ENCODE measurements around the gene KCNJ3. TPM values are rescaled to one million over a fixed set of nuclear protein-coding genes. Genes with fewer than 3 reads are reported as not detected.

Gene KCNJ3, protein sequence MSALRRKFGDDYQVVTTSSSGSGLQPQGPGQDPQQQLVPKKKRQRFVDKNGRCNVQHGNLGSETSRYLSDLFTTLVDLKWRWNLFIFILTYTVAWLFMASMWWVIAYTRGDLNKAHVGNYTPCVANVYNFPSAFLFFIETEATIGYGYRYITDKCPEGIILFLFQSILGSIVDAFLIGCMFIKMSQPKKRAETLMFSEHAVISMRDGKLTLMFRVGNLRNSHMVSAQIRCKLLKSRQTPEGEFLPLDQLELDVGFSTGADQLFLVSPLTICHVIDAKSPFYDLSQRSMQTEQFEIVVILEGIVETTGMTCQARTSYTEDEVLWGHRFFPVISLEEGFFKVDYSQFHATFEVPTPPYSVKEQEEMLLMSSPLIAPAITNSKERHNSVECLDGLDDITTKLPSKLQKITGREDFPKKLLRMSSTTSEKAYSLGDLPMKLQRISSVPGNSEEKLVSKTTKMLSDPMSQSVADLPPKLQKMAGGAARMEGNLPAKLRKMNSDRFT
- total RNA-seq (2021) (not detected in 2 replicates), Bru-seq, nascent RNA (percentile 6 among the genes with signal in this experiment), BruChase-seq, experiment 1, labeled RNA remaining after a 2-hour chase (percentile 7 among the genes with signal in this experiment), BruChase-seq, experiment 2, labeled RNA remaining after a 6-hour chase (percentile 6 among the genes with signal in this experiment)
- long read RNA-seq, result 0 reads

DNA sequence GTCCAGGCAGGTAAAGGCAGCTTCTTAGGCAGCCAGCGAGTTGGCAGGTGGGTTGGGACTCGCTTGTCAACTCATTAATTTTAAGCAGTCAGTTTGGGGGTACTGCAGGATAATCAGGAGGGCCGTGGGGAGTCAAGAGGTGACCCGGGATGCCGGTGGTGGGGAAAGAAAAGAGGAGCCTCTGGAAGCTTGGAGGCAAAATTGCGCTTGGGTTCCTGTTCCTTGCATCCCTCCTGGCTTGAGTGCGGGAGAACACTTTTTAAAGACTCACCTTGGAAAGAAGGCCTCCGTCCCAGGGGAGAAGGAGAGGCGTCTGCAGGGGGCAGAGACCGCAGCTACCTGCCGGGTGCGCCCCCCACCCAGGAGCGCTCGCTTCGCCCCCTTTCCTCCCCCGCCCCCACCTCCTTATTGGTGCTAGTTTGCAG lies at the start of gene KCNJ3:
TSS of gene KCNJ3 (plus strand) at position 400 of the 425 bp plus-strand sequence. CDS start 81 bp downstream, outside the sequence.
- H3K4me1 ChIP-seq (ENCODE audit: insufficient read depth, low read length, poor library complexity, severe bottlenecking), result peaks cover 6% of the 10 kb centered on the region
- ChIA-PET POLR2A (ENCODE audit: low non-redundant PET) (no interaction called here), CTCF (no interaction called here)
- TF ChIP-seq EZH2 (IDR thresholded peaks at IDR 0.05; ENCODE audit: borderline replicate concordance, low read depth, low read length, poor library complexity, severe bottlenecking), result no peak
- TF ChIP-seq, protein P1, sequence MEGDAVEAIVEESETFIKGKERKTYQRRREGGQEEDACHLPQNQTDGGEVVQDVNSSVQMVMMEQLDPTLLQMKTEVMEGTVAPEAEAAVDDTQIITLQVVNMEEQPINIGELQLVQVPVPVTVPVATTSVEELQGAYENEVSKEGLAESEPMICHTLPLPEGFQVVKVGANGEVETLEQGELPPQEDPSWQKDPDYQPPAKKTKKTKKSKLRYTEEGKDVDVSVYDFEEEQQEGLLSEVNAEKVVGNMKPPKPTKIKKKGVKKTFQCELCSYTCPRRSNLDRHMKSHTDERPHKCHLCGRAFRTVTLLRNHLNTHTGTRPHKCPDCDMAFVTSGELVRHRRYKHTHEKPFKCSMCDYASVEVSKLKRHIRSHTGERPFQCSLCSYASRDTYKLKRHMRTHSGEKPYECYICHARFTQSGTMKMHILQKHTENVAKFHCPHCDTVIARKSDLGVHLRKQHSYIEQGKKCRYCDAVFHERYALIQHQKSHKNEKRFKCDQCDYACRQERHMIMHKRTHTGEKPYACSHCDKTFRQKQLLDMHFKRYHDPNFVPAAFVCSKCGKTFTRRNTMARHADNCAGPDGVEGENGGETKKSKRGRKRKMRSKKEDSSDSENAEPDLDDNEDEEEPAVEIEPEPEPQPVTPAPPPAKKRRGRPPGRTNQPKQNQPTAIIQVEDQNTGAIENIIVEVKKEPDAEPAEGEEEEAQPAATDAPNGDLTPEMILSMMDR (conservative IDR thresholded peaks at IDR 0.05; ENCODE audit: low read depth, low read length), result no peak
- H3K36me3 ChIP-seq (ENCODE audit: insufficient read depth, low read length, poor library complexity, severe bottlenecking), result no peaks in the 10 kb centered on the region
- DNase-seq (ENCODE audit: low spot score), result no peak
- no TSS peak for BruUV-seq (replicated peaks)
- H3K9me3 ChIP-seq (ENCODE audit: low read depth, low read length, poor library complexity, severe bottlenecking), result no peaks in the 10 kb centered on the region
- intact Hi-C loops (cut with micrococcal nuclease; ENCODE audit: unreplicated experiment), result no loop called here
- H3K4me3 ChIP-seq (ENCODE audit: low read depth, low read length, poor library complexity, severe bottlenecking), result peak within 1 kb of the TSS; percentile 35
- H3K27me3 ChIP-seq (replicated peaks; ENCODE audit: insufficient read depth, low read depth, low read length, poor library complexity), result peaks cover 62% of the 10 kb centered on the region
- H3K27ac ChIP-seq (ENCODE audit: low read depth, low read length, poor library complexity, severe bottlenecking), result no peak within 1 kb of the TSS

- no peaks in the 10 kb centered on the region for H3K4me1 ChIP-seq (ENCODE audit: insufficient read depth, low read length, poor library complexity, severe bottlenecking)
- POLR2A ChIA-PET (ENCODE audit: low non-redundant PET), result no interaction called here
- H3K27ac ChIP-seq (ENCODE audit: low read depth, low read length, poor library complexity, severe bottlenecking), result no peak overlapping the region
- CTCF ChIA-PET, result no interaction called here
- H3K27me3 ChIP-seq (replicated peaks; ENCODE audit: insufficient read depth, low read depth, low read length, poor library complexity), result no peaks in the 10 kb centered on the region
- no peak overlapping the region for H3K4me3 ChIP-seq (ENCODE audit: low read depth, low read length, poor library complexity, severe bottlenecking)
- no peak for DNase-seq (ENCODE audit: low spot score)
- TF ChIP-seq EZH2 (IDR thresholded peaks at IDR 0.05; ENCODE audit: borderline replicate concordance, low read depth, low read length, poor library complexity, severe bottlenecking), result no peak
- TF ChIP-seq, protein P1 (conservative IDR thresholded peaks at IDR 0.05; ENCODE audit: low read depth, low read length), result no peak
- no peaks in the 10 kb centered on the region for H3K9me3 ChIP-seq (ENCODE audit: low read depth, low read length, poor library complexity, severe bottlenecking)
- intact Hi-C loops (cut with micrococcal nuclease; ENCODE audit: unreplicated experiment), result no loop called here
- BruUV-seq (replicated peaks), result no TSS peak
- no peaks in the 10 kb centered on the region for H3K36me3 ChIP-seq (ENCODE audit: insufficient read depth, low read length, poor library complexity, severe bottlenecking)
Measured at GRCh38 chr2:154655499-154655898, 43.0 kb upstream of the KCNJ3 start.

- Histone ChIP-seq H3K9me3 (ENCODE audit: low read depth, low read length, poor library complexity, severe bottlenecking) (no peaks in the 10 kb centered on the region), H3K27ac (ENCODE audit: low read depth, low read length, poor library complexity, severe bottlenecking) (no peak overlapping the region), H3K27me3 (replicated peaks; ENCODE audit: insufficient read depth, low read depth, low read length, poor library complexity) (no peaks in the 10 kb centered on the region), H3K4me3 (ENCODE audit: low read depth, low read length, poor library complexity, severe bottlenecking) (no peak overlapping the region), H3K4me1 (ENCODE audit: insufficient read depth, low read length, poor library complexity, severe bottlenecking) (no peaks in the 10 kb centered on the region), H3K36me3 (ENCODE audit: insufficient read depth, low read length, poor library complexity, severe bottlenecking) (no peaks in the 10 kb centered on the region)
- POLR2A ChIA-PET (ENCODE audit: low non-redundant PET), result no interaction called here
- no TSS peak for BruUV-seq (replicated peaks)
- TF ChIP-seq EZH2 (IDR thresholded peaks at IDR 0.05; ENCODE audit: borderline replicate concordance, low read depth, low read length, poor library complexity, severe bottlenecking), result no peak
- TF ChIP-seq, protein P1 (conservative IDR thresholded peaks at IDR 0.05; ENCODE audit: low read depth, low read length), result no peak
- CTCF ChIA-PET, result no interaction called here
- no peak for DNase-seq (ENCODE audit: low spot score)
- intact Hi-C loops (cut with micrococcal nuclease; ENCODE audit: unreplicated experiment), result no loop called here
Measured at GRCh38 chr2:154658854-154659253, 39.6 kb upstream of the KCNJ3 start.

Measured in A673 (cell line).